ELF-1 (cell line): ENCODE measurements around the gene GNG4.
"Not testable (repeated sequence)": the region's sequence is repeated elsewhere in the genome, so short reads cannot be mapped to it uniquely, and the experiment has no call there.

ENCODE experiments used
- DNase-seq: peaks from one replicate; pipeline ENCODE4 v3.0.0-alpha.2; 2016; ENCODE audit warnings: low read depth, low spot score

GNG4 gene

DNA sequence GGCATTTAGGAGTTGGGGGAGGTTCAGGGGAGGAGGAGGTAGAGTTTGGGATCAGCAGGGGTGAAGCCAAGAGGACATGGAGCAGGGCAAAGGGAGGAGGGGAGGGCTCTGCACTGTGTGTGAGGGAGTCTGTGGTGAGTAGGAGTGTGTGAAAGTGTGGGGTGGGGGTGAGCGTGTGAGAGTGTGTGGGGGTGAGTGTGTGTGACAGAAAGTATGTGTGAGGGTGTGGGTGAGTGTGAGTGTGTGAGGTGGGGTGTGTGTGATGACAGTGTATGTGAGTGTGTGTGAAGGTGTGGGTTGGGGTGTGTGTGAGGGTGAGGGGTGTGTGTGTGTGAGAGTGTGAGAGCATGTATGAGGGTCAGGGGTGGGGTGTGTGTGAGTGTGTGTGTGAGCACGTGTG, 62.6 kb downstream of the GNG4 start:
- no peak for DNase-seq

DNA sequence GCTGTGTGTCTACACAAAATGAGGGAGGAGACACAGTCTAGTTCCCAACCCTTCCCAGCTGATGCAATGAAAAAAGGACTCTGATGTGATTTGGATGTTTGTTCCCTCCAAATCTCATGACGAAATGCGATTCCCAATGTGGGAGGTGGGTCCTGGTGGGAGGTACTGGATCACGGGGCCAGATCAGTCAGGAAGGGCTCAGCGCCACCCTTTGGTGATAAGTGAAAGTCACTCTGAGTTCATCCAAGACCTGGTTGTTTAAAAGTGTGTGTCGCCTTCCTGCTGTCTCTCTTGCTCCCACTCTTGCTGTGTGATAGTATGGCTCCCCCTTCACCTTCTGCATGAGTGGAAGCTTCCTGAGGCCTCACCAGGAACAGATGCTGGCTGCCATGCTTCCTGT, 63.2 kb downstream of the GNG4 start:
- DNase-seq: peak; percentile 21

DNA sequence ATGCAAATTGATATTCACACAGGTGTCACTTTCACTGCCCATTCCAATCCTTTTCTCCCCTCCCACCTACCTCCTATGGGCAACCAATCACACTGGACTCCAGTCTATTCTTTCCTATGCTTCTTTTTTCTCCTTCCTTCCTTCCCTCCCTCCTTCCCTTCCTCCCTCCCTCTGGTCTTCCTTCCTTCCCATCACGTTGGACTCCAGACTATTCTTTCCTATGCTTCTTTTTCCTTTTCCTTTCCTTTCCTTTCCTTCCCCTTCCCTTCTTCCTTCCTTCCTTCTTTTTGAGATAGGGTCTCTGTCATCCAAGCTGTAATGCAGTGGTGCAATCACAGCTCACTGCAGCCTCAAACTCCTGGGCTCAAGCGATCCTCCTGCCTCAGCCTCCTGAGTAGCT, 64.6 kb downstream of the GNG4 start:
- DNase-seq: no peak

DNA sequence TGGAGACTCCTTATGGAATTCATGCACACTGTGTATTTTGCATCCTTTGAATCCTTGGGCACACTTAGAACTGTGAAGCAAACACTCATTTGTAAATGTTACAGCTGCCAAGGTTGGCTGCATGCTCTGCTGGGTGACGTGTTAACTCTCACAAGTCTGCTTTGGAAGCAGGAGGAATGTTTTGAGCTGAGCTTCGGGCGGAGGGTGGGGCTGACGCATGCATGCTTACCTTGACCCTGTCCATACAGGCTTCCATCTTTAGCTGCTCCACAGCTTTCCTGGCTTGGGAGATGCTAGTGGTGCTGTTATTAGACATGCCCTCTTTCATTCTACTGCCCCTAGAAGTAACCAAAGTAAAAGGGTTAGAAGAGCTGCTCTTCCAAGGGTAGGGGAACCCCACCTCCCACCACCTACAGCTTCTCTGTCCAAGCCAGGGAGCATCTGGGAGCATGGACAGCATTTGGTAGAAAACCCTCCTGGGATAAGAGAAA, 66.0 kb downstream of the GNG4 start:
- DNase-seq: no peak

DNA sequence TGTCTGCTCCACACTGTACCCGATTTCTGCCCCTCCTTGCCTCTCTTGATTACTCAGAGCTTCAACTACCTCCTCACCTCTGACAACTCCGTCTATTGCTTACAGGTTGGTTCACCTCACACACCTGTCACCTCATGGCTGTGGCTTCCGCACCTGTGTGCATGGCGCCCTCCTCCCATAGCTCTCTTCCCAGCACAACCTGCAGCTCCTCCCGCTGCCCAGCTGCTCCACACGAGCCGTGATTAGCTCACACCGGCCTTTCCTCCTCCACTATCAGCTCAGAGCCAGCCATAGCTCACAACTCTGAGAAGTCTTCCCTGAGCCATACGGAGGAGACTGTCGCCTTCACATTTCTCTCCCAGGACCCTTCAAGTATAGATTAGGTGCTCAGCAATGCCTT, 67.5 kb downstream of the GNG4 start:
- DNase-seq: no peak

DNA sequence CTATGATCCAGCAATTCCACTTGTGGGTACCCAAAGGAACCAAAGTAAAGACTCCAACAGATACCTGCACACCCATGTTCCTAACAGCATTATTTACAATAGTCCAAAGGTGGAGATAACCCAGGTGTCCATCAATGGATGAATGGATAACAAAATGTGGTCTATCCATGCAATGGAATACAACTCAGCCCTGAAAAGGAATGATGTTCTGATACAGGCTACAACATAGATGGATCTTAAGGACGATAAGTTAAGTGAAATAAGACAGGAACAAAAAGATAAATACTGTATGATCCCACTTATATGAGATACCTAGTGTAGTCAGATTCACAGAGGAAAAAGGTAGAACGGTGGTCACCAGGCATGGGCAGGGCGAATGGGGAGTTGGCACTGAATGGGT, 69.7 kb downstream of the GNG4 start:
- DNase-seq: no peak

DNA sequence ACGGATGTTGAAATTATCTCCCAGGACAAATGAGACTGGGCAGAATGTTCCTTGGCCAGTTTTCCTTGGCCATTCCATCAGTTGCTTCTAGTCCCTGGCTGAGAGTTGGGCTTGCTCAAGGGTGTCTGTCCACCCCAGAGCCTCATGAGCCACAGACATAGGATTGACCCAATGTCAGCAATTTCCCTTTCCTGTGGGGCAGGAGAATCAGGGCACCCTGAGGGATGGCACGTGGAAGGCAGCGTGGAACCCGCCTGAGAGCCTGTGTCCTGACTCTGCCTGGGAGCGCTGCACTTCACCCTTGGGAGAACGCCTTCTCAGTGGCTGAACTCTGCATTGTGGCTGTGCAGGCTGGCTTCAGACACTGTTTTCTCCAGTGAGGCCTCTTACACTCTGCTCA, 74.0 kb downstream of the GNG4 start:
- DNase-seq: no peak

DNA sequence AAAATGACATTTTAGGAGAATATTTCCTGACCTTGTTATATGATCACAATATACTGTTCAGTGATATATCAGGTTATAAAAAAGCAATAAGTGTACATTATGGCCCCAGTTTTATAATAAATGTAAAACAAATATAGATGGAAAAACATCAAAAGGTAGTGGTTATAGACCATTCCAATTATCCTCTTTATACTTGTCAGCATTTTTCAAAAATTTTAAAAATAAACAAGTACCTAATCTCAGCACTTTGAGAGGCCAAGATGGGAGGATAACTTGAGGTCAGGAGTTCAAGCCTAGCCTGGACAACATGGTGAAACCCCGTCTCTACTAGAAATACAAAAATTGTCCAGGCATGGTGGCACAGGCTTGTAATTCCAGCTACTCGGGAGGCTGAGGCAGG, 75.7 kb downstream of the GNG4 start:
- no peak for DNase-seq

DNA sequence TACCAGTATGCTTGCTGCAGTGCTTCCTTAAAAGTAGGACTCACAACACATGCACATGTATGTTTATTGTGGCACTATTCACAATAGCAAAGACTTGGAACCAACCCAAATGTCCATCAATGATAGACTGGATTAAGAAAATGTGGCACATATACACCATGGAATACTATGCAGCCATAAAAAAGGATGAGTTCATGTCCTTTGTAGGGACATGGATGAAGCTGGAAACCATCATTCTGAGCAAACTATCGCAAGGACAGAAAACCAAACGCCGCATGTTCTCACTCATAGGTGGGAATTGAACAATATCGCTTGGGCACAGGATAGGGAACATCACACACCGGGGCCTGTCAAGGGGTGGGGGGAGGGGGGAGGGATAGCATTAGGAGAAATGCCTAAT, 76.6 kb downstream of the GNG4 start:
- DNase-seq: not testable (repeated sequence)

DNA sequence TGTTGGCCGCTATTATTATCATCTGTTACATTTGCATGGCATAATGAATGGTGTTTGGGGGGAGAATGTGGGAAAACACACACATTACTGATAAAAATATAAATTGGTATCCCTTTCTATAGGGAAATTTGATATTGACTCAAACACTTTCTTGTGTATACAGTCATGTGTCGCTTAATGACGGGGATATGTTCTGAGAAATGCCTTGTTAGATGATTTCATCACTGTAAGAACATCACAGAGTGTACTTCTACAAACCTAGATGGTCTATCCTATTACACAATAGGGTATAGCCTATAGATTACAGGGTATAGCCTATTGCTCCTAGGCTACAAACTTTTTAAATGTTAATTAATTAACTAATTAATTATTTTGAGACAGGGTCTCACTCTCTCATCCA, 78.1 kb downstream of the GNG4 start:
- no peak for DNase-seq

DNA sequence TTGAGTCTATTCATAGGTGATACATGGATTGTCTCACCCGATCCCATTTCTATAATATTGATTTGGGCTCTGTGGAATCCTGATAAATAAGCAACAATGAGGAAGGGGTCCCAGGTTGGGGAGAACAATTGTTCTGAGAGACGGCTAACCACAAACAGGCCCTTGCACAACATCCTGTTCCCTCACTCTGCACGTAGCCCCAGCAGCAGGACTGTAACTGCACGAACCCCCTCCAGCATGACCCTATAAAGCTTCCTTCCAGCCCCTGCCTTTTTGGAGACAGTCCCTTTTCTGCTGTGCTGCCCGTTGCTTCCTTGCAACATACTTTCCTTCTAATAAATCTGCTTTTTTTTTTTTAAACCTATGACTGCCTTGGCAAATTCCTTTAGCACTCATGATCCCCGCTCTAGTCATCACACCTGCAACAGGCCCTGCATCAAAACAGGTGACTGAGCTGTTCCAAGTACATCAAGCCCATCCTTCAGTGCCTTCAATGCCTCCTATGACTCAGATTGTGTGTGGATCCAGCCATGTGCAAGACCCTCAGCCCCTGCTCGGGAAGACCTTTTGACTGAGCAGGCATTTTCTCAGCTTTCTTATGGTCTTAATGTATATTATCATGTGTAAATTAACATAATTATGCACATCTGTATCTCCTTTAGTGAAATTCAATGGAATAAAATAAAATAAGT, 81.6 kb downstream of the GNG4 start:
- no peak for DNase-seq

DNA sequence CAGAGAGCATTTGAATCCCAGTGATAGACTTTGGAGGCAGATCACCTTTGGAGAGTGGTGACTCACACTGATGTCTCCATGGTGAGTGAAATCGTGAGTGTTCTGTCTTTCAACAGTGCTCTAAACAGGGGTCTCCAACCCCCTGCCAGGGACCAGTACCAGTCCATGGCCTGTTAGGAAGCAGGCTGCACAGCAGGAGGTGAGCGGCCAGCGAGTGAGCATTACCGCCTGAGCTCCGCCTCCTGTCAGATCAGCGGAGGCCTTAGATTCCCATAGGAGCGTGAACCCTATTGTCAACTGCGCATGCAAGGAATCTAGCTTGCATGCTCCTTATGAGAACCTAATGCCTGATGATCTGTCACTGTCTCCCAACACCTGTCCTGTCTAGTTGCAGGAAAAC, 83.5 kb downstream of the GNG4 start:
- DNase-seq: peak; percentile 69

DNA sequence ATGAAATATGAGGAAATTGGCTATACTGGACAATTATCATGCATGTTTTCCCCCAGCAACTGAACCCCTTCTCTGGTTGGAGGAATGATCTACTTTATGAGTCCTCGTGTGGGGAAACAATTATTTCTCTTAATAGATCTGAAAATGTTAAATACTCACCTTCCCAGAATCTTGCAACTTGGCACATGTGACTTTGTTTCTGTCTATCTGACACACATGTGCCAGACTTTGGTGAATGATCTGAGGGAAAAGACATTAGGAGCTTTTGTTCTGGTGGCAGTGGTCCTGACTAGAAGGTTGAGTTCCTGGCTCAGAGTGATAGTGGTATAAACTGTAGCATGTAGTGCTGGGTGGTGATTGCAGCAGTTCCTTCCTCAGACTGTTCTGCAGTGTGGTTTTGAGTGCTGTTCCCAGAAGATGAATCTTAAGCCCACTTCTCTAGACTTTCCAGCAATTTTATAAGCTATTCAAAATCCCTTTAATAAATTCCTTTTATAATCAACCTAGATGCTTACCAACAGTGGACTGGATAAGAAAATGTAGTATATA, 86.0 kb downstream of the GNG4 start:
- DNase-seq: no peak

DNA sequence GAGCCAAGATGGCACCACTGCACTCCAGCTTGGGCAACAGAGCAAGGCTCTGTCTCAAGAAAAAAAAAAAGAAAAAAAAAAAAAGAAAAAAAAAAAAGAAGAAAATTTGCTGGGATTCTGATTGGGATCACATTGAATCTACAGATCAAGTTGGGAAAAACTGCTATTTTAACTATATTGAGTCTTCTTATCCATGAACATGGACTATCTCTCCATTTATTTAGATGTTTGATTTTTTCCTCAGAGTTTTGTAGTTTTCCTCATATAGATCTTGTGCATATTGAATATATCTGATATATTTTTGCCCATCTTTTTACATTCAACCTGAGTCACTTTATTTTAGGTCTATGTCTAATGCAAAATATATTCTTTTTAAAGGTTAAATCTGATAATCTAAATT, 87.0 kb downstream of the GNG4 start:
- DNase-seq: no peak

DNA sequence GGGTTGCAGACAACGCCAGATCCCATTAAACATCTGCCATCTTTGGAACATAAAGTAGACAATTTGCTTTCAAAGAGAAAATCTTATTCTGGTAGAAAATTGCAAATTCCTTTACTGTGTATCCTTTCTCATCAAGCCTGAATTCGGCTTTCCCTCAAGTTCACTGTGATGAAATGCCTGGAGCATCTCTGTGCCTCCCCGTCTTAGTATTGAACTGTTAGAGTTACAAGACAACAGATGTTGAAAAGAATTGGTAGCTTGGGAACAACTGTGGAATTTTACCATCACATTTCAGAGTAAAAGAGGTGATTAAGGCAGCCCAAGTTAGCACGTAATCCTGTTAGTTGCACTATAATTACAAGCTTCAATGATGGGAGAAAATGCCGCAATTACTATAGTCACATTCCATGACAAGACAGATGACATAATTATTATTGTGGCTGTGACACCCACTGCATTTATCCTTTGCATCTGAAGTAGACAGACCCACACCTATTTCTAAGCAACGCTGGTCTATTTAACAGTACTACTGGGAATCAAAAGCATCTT, 90.9 kb downstream of the GNG4 start:
- no peak for DNase-seq

DNA sequence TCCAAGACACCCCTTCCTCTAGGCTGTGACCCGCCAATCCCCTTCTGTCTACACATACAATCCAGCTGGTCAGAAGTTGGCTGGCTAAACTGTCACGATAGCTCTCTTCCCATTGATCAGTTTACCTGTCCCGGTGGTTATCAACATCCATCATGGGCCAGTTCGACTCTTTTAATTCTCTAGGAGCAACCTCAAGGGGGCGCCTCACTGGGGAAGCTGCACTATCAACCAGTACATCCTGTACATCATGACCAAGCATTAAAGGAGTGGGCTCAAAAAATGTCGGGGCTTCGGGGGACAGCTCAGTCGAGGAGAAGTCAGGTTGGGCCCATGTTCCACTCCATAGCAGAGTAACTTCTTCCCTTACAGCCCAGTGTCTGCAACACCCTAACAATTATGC, 92.1 kb downstream of the GNG4 start:
- DNase-seq: peak; percentile 31

DNA sequence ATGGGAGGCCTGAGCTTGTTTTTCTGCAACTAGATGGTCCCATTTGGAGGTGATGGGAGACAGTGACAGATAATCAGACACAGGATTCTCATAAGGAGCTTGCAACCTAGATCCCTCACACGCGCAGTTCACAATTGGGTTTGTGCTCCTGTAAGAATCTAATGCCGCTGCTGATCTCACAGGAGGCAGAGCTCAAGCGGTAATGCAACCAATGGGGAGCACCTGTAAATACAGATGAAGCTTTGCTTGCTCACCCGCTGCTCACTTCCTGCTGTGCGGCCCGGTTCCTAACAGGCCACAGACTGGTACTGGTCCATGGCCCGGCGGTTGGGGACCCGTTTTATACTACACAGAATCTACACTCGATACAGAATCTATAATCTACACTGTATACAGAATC, 92.8 kb downstream of the GNG4 start:
- no peak for DNase-seq

DNA sequence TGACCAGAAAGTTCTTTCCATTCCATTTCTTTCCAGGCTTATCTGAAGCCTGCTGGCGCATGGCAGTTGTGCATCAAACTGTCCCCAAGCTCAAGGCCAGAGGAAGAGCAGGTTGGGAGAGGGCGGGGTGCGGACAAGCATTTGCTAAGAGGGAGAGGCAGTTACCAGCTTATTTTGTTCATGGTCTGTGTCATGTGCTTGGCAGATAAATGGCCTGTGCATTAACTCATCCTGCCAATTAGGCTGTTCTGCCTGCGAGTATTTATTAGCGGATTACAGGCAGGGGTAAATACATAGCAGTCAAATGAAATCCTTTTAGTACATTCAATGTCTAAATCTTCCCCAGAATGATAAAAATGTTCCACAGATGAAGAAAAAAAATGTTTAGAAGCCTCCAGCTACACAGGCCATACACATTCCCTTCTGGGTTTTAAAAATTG, 96.5 kb downstream of the GNG4 start:
- DNase-seq: no peak

DNA sequence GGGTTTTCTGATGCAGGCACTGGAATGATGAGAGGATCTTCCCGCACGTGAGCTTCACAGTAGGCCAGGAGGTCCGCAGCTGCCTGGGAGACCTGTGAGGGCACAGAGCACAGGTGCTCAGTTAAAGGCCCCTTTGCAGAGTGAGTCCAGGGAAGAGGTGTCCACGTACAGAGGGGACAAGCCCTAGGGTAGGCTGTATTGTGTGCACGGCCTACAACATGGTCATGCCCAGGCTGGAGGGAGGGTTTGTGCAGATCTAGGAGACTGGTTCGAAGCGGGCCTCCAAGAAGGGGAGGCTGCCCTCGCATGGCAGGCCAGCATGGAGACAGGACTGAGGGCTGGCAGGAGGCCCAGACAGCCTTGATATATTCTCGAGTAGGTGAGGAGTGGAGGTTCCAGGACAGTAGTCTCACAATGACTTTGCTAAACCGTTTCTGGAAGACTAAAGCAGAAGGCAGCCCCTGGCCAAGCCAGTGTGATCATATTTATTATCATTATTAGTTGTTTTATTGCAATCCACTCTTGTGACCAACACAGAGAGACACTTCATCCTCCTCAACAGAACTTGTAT, 97.4 kb downstream of the GNG4 start:
- DNase-seq: no peak

DNA sequence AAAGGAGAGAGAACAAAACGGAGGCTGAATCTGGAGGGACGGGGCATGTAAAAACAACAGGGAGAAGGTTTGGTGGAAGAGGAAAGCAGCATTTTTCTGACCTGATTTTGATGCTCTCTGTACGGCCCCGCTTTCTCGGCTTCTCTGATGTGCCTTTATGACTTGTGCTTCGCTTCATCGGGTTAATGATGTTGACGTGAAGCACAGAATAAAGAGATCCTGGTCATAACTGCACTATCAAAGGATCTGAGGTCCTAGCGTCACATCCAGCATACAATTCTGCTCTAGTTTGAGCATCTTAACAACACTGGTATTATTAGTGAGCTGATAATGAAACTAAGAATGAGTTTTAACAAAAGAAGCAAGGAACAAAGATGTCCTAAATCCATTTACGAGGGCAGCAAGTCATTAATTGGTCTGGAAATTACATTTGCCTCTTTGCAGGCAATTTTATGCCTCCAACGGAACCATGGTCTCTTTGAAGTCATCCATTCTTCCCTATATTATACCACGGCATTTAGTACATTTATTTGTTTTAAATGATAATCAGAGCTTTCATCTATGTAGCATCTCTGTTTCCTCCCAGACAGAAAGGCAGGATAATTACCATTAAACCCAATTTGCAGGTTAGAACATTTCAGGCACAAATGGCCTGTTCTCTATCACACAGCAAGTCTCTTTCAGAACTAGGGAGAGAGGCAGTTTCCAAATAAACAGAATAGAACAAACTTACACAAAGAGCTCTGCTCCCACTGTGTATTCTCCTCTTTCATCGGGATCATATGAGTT, 100.0 kb downstream of the GNG4 start:
- DNase-seq: no peak

DNA sequence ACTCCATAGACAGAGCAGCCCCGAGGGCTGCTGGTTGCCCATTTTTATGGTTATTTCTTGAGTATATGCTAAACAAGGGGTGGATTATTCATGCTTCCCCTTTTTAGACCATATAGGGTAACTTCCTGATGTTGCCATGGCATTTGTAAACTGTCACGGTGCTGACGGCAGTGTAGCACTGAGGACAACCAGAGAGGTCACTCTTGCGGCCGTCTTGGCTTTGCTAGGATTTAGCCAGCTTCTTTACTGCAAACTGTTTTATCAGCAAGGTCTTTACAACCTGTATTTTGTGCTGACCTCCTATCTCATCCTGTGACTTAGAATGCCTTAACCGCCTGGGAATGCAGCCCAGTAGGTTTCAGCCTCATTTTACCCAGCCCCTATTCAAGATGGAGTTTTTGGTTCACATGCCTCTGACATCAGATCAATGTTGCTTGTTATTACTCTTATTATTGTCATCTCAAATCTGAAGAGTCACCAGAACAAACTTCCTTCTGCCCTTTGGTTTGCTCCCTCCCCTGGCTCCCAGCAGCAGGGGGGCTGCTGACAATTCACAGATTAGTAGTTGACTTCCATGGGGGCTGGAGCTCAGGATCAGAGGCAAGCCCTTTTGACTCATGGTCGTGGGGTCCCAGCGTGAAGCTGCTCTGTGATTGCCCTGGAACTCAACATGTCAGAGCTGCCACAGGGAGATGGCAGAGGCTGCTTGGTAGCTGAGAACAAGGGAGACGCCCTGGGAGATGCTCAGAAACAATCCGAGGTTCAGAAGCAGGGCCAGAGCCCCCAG, 103.0 kb downstream of the GNG4 start:
- peak; percentile 52 for DNase-seq
